WI38 (cell line): ENCODE measurements around the gene DNAJB14.

Experiments used
- H3K4me3 ChIP-seq: 2 replicates; pipeline ENCODE4 v1.5.1; 2011; ENCODE audit warnings: low read depth, mild to moderate bottlenecking, control low read depth, low read length
- TF ChIP-seq, protein P1 (sequence below): IDR thresholded peaks from 2 replicates; pipeline ENCODE4 v1.5.1; 2012; ENCODE audit warnings: low read depth, mild to moderate bottlenecking, control low read depth, low read length

The DNAJB14 gene

DNA sequence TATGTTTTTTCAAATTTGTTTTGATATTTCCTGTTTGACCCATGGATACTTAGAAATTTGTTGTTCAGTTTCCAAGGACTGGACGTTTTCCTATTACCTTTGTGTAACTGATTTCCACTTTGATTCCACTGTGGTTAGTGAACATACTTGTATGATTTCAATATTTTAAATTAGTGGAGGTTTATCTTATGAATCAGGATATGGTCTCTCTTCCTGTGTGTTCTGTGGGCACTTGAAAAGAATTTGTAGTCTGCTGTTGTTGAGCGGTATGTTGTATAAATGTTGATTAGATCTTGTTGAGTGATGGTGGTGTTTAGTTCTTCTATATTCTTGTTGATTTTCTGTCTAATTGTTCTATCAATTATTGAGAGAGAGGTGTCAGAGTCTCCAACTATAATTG is 31.0 kb downstream of the DNAJB14 start:
- TF ChIP-seq, protein P1, sequence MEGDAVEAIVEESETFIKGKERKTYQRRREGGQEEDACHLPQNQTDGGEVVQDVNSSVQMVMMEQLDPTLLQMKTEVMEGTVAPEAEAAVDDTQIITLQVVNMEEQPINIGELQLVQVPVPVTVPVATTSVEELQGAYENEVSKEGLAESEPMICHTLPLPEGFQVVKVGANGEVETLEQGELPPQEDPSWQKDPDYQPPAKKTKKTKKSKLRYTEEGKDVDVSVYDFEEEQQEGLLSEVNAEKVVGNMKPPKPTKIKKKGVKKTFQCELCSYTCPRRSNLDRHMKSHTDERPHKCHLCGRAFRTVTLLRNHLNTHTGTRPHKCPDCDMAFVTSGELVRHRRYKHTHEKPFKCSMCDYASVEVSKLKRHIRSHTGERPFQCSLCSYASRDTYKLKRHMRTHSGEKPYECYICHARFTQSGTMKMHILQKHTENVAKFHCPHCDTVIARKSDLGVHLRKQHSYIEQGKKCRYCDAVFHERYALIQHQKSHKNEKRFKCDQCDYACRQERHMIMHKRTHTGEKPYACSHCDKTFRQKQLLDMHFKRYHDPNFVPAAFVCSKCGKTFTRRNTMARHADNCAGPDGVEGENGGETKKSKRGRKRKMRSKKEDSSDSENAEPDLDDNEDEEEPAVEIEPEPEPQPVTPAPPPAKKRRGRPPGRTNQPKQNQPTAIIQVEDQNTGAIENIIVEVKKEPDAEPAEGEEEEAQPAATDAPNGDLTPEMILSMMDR: no peak
- no peak overlapping the region for H3K4me3 ChIP-seq

DNA sequence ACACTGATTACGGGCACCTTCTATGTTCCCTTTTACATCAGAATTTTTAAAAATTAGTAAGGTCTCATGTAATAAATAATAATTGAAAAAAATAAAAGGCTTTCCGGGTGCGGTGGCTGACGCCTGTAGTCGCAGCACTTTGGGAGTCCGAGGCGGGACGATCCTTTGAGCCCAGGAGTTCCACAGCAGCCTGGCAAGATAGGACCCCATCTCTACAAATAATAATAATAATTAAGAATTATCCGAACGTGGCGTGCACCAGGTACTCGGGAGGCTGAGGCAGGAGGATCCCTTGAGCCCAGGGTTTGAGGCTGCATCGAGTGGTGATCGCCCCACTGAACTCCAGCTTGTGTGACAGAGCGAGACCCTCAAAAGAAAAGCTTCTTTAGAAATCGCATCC is 51.4 kb downstream of the DNAJB14 start:
- H3K4me3 ChIP-seq: peak overlapping the region; percentile 47
- TF ChIP-seq, protein P1: no peak

DNA sequence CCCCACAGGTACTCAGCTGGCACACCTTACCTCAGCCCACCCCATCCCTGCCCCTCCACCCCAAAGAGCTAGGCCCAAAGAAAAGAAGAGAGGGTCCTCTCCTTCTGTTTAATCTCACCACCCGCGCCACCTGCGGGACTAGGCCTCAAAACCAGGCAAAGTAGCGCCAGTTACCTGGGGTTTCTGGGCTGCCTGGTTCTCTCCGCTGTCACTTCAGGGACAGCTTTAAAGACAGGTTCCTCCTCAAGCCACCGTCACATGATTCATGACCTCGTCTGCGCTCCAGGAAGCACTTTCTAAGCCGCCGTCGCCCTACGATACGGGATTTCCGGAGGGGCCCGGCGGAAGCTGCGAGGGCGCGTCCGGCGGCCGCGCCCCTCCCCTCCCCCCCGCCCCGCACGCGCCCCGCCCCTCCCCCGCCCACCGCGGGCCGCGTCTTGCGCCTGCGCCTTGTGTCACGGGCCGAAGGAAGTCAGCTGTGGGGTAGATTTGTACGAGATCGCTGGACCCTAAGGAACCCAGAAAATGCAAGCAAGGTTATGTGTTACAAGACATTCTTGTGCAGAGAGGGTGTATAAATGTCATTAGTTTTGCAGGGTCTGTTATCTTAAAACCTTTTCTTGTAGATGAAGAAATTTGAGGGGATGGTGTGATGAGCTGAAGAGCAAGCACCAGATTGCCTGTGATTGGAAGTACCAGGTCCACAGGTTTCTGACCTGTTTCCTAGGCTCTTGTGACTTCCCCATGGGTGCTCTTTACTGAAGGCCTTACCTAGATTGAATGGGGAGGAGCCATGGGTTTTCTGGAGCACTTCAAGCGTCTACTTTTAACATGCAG is 52.0 kb downstream of the DNAJB14 start, which contains the start of gene LAMTOR3:
Gene LAMTOR3 (minus strand): TSS at position 267 of the 837 bp plus-strand sequence. CDS start 464 bp downstream, outside the sequence.
- H3K4me3 ChIP-seq: peak within 1 kb of the TSS; percentile 94
- TF ChIP-seq, protein P1: no peak

DNA sequence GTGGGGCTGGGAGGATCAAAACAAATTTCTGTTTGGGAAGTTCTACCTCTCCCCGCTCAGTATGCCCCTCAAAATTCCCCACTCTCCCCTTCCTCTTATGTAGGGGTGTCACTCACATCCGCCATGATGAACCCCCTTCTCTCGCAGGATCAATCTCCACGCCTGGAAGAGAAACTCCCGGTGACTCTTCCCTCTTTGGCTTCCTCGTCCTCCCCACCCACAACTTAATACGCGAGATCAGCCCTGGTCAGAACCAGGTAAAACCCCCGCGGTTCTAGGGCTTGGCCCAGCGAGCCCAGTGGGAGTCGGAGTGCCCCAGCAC is 52.6 kb downstream of the DNAJB14 start:
- peak overlapping the region; percentile 94 for H3K4me3 ChIP-seq
- TF ChIP-seq, protein P1: no peak

DNA sequence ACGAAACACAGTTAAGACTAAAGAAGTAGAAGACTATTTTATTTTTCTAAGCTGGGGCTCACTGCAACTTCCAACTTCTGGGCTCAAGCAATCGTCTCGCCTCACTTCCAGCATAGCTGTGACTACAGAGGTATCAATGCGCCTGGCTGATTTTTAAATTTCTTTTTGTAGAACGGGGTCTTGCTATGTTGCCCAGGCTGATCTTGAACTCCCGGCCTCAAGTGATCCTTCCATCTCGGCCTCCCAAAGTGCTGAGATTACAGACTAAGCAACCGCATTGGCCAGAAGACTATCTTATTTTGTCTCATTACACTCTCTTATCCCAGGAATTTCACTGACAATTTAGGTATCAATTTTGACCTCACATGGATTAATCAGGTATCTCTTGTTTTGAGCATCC is 53.4 kb downstream of the DNAJB14 start:
- TF ChIP-seq, protein P1: no peak
- peak overlapping the region; percentile 94 for H3K4me3 ChIP-seq

DNA sequence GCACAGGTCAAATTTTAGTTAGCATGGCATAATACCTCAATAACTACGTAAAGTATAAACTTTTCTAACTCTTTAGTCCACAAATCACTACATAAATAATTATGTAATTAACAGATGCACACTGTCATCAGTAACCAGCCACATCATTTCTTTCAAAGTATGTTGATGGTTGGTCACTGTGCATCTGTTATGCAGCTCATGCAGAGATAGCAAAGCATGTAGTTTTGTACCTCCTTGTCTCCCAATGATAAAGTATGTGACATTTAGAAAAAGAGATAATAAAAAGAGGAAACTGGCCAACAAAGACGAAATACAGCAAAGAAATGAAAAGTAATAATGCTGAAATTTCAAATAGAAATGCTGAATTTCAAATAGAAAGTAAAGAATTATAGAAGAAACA is 55.1 kb downstream of the DNAJB14 start:
- TF ChIP-seq, protein P1: no peak
- H3K4me3 ChIP-seq: no peak overlapping the region

DNA sequence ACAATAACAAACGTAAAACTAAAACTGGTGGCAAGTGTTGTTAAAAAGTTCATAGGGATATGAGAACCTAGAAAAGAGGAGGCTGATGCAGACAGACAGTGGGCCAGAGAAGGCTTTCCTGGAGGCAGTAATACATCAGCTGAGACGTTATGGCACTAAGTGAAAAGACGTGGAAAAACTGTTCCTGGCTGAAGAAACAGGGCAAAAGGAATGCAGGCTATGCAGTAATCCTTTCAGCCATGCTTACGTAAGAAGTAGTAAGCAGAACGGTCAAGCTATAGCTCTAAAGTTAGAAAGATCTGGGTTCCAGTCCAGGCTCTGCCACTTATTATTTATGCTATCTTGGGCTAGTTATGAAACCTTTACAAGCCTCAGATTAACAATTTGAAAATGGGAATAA is 58.6 kb downstream of the DNAJB14 start:
- TF ChIP-seq, protein P1: no peak
- H3K4me3 ChIP-seq: no peak overlapping the region
